HUES48 (cell line): ENCODE results near the gene SLIT1.

Source experiments
- H3K27ac ChIP-seq: one replicate; pipeline ENCODE4 v1.7.0; 2013; ENCODE audit warnings: low read depth, low read length, inconsistent platforms
- H3K27me3 ChIP-seq: 2 replicates; pipeline ENCODE4 v1.6.1; 2013; ENCODE audit warnings: mild to moderate bottlenecking, low read length; ENCODE audit not compliant: control insufficient read depth, insufficient read depth
- H3K36me3 ChIP-seq: 2 replicates; pipeline ENCODE4 v1.6.1; 2013; ENCODE audit warnings: low read length; ENCODE audit not compliant: control insufficient read depth, insufficient read depth
- H3K4me1 ChIP-seq: 2 replicates; pipeline ENCODE4 v1.6.1; 2013; ENCODE audit warnings: mild to moderate bottlenecking, low read length; ENCODE audit not compliant: control insufficient read depth, insufficient read depth
- H3K4me3 ChIP-seq: 2 replicates; pipeline ENCODE4 v1.5.1; 2013; ENCODE audit warnings: mild to moderate bottlenecking, low read depth, low read length
- H3K9ac ChIP-seq: 2 replicates; pipeline ENCODE4 v1.6.1; 2013; ENCODE audit warnings: mild to moderate bottlenecking, low read depth, low read length, moderate library complexity
- H3K9me3 ChIP-seq: 2 replicates; pipeline ENCODE4 v1.6.1; 2013; ENCODE audit warnings: low read length; ENCODE audit not compliant: control insufficient read depth, insufficient read depth

SLIT1 gene

GRCh38 chr10:97171001-97171400 lies 14.8 kb downstream of the SLIT1 start:
- H3K36me3 ChIP-seq = no peaks in the 10 kb centered on the region
- H3K4me1 ChIP-seq = no peaks in the 10 kb centered on the region
- no peak overlapping the region for H3K9ac ChIP-seq
- no peak overlapping the region for H3K27ac ChIP-seq
- no peaks in the 10 kb centered on the region for H3K9me3 ChIP-seq
- H3K27me3 ChIP-seq = no peaks in the 10 kb centered on the region
- H3K4me3 ChIP-seq = no peak overlapping the region

GRCh38 chr10:97169911-97170693 lies 15.7 kb downstream of the SLIT1 start:
- H3K9ac ChIP-seq = no peak overlapping the region
- H3K36me3 ChIP-seq = no peaks in the 10 kb centered on the region
- H3K4me3 ChIP-seq = no peak overlapping the region
- H3K27me3 ChIP-seq = no peaks in the 10 kb centered on the region
- H3K27ac ChIP-seq = no peak overlapping the region
- H3K9me3 ChIP-seq = no peaks in the 10 kb centered on the region
- no peaks in the 10 kb centered on the region for H3K4me1 ChIP-seq

GRCh38 chr10:97169063-97169462 lies 16.7 kb downstream of the SLIT1 start:
- Histone ChIP-seq H3K9me3 (no peaks in the 10 kb centered on the region), H3K4me1 (no peaks in the 10 kb centered on the region), H3K9ac (no peak overlapping the region), H3K27me3 (no peaks in the 10 kb centered on the region), H3K27ac (no peak overlapping the region), H3K4me3 (no peak overlapping the region), H3K36me3 (no peaks in the 10 kb centered on the region)

GRCh38 chr10:97168645-97169044 lies 17.1 kb downstream of the SLIT1 start:
- Histone ChIP-seq H3K4me3 (no peak overlapping the region), H3K9ac (no peak overlapping the region), H3K27me3 (no peaks in the 10 kb centered on the region), H3K36me3 (no peaks in the 10 kb centered on the region), H3K27ac (no peak overlapping the region), H3K4me1 (no peaks in the 10 kb centered on the region), H3K9me3 (no peaks in the 10 kb centered on the region)

- Histone ChIP-seq H3K4me3 (no peak overlapping the region), H3K9me3 (no peaks in the 10 kb centered on the region), H3K9ac (no peak overlapping the region), H3K27me3 (no peaks in the 10 kb centered on the region), H3K36me3 (no peaks in the 10 kb centered on the region), H3K4me1 (no peaks in the 10 kb centered on the region), H3K27ac (no peak overlapping the region)
Observed at GRCh38 chr10:97165499-97165898, 20.3 kb downstream of the SLIT1 start.

GRCh38 chr10:97163781-97164501 lies 21.8 kb downstream of the SLIT1 start:
- Histone ChIP-seq H3K9me3 (no peaks in the 10 kb centered on the region), H3K4me1 (no peaks in the 10 kb centered on the region), H3K9ac (no peak overlapping the region), H3K4me3 (no peak overlapping the region), H3K36me3 (no peaks in the 10 kb centered on the region), H3K27me3 (no peaks in the 10 kb centered on the region), H3K27ac (no peak overlapping the region)

- no peaks in the 10 kb centered on the region for H3K9me3 ChIP-seq
- no peak overlapping the region for H3K27ac ChIP-seq
- H3K27me3 ChIP-seq = no peaks in the 10 kb centered on the region
- no peaks in the 10 kb centered on the region for H3K4me1 ChIP-seq
- no peak overlapping the region for H3K4me3 ChIP-seq
- no peaks in the 10 kb centered on the region for H3K36me3 ChIP-seq
- H3K9ac ChIP-seq = no peak overlapping the region
Observed at GRCh38 chr10:97163181-97163580, 22.6 kb downstream of the SLIT1 start.

- Histone ChIP-seq H3K27ac (no peak overlapping the region), H3K4me3 (no peak overlapping the region), H3K9ac (no peak overlapping the region), H3K27me3 (no peaks in the 10 kb centered on the region), H3K36me3 (no peaks in the 10 kb centered on the region), H3K4me1 (no peaks in the 10 kb centered on the region), H3K9me3 (no peaks in the 10 kb centered on the region)
Observed at GRCh38 chr10:97159646-97160305, 26.0 kb downstream of the SLIT1 start.

- no peak overlapping the region for H3K4me3 ChIP-seq
- no peak overlapping the region for H3K27ac ChIP-seq
- no peaks in the 10 kb centered on the region for H3K36me3 ChIP-seq
- H3K9me3 ChIP-seq = no peaks in the 10 kb centered on the region
- no peaks in the 10 kb centered on the region for H3K27me3 ChIP-seq
- H3K4me1 ChIP-seq = no peaks in the 10 kb centered on the region
- H3K9ac ChIP-seq = no peak overlapping the region
Observed at GRCh38 chr10:97157578-97158095, 28.1 kb downstream of the SLIT1 start.

GRCh38 chr10:97154781-97155180 lies 31.0 kb downstream of the SLIT1 start:
- Histone ChIP-seq H3K4me1 (no peaks in the 10 kb centered on the region), H3K27ac (no peak overlapping the region), H3K36me3 (no peaks in the 10 kb centered on the region), H3K9me3 (no peaks in the 10 kb centered on the region), H3K9ac (no peak overlapping the region), H3K4me3 (no peak overlapping the region), H3K27me3 (no peaks in the 10 kb centered on the region)

GRCh38 chr10:97154162-97154561 lies 31.6 kb downstream of the SLIT1 start:
- no peak overlapping the region for H3K27ac ChIP-seq
- no peaks in the 10 kb centered on the region for H3K27me3 ChIP-seq

More at GRCh38 chr10:97154162-97154561, 31.6 kb downstream of the SLIT1 start:
- Histone ChIP-seq H3K9ac (no peak overlapping the region), H3K4me1 (no peaks in the 10 kb centered on the region), H3K36me3 (no peaks in the 10 kb centered on the region), H3K4me3 (no peak overlapping the region), H3K9me3 (no peaks in the 10 kb centered on the region)
